ENCODE data around the gene BRWD1.
A peak's percentile ranks its signal among the peaks of the same experiment; 100 is the strongest.
"Not testable (repeated sequence)": the region's sequence is repeated elsewhere in the genome, so short reads cannot be mapped to it uniquely, and the experiment has no call there.

The BRWD1 gene

DNA sequence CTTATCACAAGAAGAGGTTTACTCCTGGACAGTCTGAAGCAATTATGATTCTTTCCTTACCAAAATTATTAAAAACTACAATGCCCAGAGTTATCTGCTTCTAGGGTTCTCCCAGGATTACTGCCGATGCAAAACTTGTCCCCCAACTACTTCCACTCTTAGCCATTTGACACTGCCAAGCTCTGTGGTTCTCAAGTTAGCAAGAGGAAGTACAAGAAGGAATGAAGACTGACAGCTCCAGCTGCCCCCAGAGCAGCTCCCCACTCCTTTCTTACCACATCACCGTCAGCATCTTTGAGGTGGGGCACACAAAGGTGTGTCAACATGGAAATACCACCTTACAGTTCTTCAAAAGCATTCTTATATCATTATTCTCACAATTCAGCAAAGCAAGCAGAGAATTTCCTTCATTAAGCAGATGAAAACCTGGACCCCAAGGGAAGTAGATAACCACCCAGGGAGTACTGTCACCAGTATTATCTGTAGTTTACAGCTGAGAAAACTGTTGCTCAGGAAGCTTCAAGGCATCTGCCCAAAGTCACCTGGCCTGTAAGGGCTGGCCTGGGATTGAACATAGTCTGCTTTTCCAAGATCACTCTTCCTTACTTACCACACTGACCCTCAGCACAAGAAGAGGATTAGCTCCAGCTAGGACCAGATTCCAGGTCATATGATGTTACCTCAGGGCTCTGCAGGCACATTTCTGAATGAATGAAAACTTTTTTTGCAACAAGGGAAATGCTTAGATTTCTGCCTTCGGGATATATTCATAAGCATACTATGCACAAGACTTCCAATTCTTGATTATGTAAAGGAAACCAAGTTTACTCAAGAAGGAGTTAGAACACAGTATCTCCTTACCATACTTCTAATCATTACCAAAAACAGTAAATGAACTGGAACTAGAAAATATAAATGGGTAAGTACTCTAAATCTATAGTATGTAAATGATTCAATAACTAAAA lies 139.4 kb downstream of the BRWD1 start:
- ATAC-seq (replicated peaks): no peak
- Mint-ChIP-seq H3K9me3 (no peaks in the 10 kb centered on the region), H3K4me1 (peaks cover 0 to 4% of the 10 kb centered on the region in 2 donors), H3K27me3 (no peaks in the 10 kb centered on the region), H3K27ac (no peak overlapping the region), H3K36me3 (peaks cover 49 to 54% of the 10 kb centered on the region in 2 donors), H3K4me3 (no peak overlapping the region)
- DNase-seq: no peak

- DNase-seq: no peak
- Mint-ChIP-seq H3K27me3 (no peaks in the 10 kb centered on the region), H3K4me1 (no peaks in the 10 kb centered on the region), H3K27ac (no peak overlapping the region), H3K4me3 (no peak overlapping the region), H3K36me3 (peaks cover 37 to 39% of the 10 kb centered on the region in 2 donors), H3K9me3 (peaks cover 0 to 3% of the 10 kb centered on the region in 2 donors)
- ATAC-seq (replicated peaks): no peak
Measured at GRCh38 chr21:39169906-39170305, 143.5 kb downstream of the BRWD1 start.

- H3K27ac Mint-ChIP-seq: no peak overlapping the region
- no peaks in the 10 kb centered on the region for H3K4me1 Mint-ChIP-seq
- ATAC-seq (replicated peaks): no peak
Measured at GRCh38 chr21:39168800-39169199, 144.6 kb downstream of the BRWD1 start.

GRCh38 chr21:39164523-39164922 lies 148.9 kb downstream of the BRWD1 start:
- DNase-seq (no peak), ATAC-seq (replicated peaks) (no peak)
- Mint-ChIP-seq H3K36me3 (peaks cover 10 to 18% of the 10 kb centered on the region in 2 donors), H3K27ac (no peak overlapping the region), H3K27me3 (no peaks in the 10 kb centered on the region), H3K4me1 (no peaks in the 10 kb centered on the region), H3K9me3 (peaks cover 10 to 15% of the 10 kb centered on the region in 2 donors), H3K4me3 (no peak overlapping the region)

More at GRCh38 chr21:39168800-39169199, 144.6 kb downstream of the BRWD1 start:
- Mint-ChIP-seq H3K36me3 (peaks cover 34 to 38% of the 10 kb centered on the region in 2 donors), H3K9me3 (peaks cover 5 to 10% of the 10 kb centered on the region in 2 donors), H3K4me3 (no peak overlapping the region), H3K27me3 (no peaks in the 10 kb centered on the region)
- DNase-seq: no peak

DNA sequence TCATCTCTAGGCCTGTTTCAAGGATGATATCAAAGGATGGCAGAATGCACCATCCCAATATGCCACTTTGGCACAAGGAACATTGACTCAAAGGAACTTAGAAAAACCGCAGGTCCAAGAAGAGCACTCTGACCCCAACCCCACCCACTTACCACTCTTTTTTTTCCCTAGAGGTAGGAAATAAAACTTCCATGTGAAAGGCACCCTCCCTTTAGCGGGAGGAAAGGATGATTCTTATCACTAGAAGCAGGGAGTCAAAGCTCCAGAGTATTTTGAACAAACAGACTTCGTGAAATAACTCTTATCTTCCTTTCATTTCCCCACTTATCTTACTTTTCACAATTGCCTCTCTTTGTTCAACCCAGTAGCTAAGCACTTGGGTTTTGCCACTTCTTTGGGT lies 152.4 kb downstream of the BRWD1 start:
- H3K27ac Mint-ChIP-seq: no peak overlapping the region
- peaks cover 10 to 13% of the 10 kb centered on the region in 2 donors for H3K9me3 Mint-ChIP-seq
- ATAC-seq (replicated peaks): no peak
- no peaks in the 10 kb centered on the region for H3K4me1 Mint-ChIP-seq
- peaks cover 4 to 10% of the 10 kb centered on the region in 2 donors for H3K36me3 Mint-ChIP-seq
- H3K27me3 Mint-ChIP-seq: no peaks in the 10 kb centered on the region
- H3K4me3 Mint-ChIP-seq: no peak overlapping the region
- no peak for DNase-seq

DNA sequence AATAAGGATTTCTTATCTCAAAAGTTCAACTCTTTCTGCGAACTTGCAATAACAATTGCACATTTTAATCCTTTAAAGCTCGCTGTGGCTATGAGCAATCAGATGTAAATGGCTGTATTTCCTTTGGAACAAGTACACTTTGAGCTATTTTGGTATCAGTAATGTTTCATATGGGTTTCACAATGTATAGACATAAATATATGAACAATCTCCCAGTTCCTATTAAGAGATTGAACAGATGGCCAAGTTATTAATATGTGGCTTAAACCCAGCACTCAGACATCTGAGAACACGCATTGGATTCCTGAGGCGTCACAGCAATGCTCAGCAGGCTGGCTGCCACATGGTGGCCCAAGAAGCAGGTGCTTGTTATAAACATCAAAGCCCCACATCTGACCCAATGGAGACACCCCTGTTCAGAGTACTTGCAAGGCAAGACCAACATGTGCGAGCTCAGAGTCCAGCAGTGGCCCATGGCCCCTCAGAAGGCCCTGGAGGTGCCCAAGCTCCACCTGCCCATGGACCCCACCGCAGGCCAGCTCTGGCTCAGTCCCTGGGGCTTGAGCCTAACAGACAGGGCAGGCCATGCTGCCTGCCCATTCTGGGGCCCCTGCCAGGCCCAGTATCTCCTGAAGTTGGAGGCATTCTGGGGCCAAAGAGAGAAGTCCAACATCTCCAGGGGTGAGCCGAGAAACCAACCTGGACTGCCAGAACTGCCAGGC lies 153.9 kb downstream of the BRWD1 start:
- DNase-seq (no peak), ATAC-seq (replicated peaks) (no peak)
- Mint-ChIP-seq H3K4me3 (no peak overlapping the region), H3K27ac (no peak overlapping the region), H3K27me3 (no peaks in the 10 kb centered on the region), H3K36me3 (peaks cover 2 to 6% of the 10 kb centered on the region in 2 donors), H3K4me1 (no peaks in the 10 kb centered on the region), H3K9me3 (peaks cover 7 to 8% of the 10 kb centered on the region in 2 donors)

- not testable (repeated sequence) for H3K4me1 Mint-ChIP-seq; H3K9me3 Mint-ChIP-seq; H3K27me3 Mint-ChIP-seq; H3K36me3 Mint-ChIP-seq; H3K27ac Mint-ChIP-seq; DNase-seq; ATAC-seq (replicated peaks); H3K4me3 Mint-ChIP-seq
Measured at GRCh38 chr21:39157241-39157640, 156.2 kb downstream of the BRWD1 start.

DNA sequence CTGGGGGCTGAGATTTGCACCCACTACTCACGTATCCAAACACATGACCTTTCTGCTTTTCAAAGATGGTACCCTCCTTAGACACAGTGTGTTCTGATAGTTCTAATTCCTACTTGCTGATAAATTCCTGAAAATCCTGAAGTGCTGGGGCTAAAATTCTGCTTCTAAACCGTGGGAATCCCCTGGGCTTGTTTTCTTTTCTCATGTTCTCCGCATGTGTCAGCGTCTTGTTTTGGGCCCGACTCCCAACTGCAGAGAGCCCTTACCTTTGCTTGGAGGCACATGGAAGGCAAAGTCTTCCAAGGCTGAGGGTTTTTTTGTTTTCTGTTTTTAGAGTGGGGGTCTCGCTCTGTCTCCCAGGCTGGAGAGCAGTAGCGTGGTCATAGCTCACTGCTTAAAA lies 157.4 kb downstream of the BRWD1 start:
- DNase-seq: no peak
- Mint-ChIP-seq H3K27ac (no peak overlapping the region), H3K4me3 (no peak overlapping the region), H3K4me1 (no peaks in the 10 kb centered on the region), H3K9me3 (no peaks in the 10 kb centered on the region), H3K36me3 (peaks cover 0 to 2% of the 10 kb centered on the region in 2 donors), H3K27me3 (peaks cover 4 to 5% of the 10 kb centered on the region in 2 donors)
- ATAC-seq (replicated peaks): no peak

- H3K4me3 Mint-ChIP-seq: no peak overlapping the region
- H3K4me1 Mint-ChIP-seq: no peaks in the 10 kb centered on the region
Measured at GRCh38 chr21:39155578-39155977, 157.9 kb downstream of the BRWD1 start.

DNA sequence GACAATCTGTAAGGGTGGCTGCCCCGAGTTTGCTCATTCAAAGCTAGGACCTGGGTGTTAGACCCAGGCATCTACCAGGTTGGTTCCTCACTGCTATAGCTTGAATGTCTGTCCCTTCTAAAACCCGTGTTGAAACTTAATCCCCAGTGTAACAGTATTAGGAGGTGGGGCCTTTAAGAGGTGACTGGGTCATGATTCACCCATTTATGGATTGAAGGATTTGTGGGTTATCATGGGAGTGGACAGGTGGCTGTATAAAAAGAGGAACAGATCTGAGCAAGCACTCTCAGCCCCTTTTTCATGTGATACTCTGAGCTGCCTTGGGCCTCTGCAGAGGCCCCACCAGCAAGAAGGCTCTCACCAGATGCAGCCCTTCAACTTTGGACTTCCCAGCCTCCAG lies 159.6 kb downstream of the BRWD1 start:
- H3K27ac Mint-ChIP-seq: no peak overlapping the region
- ATAC-seq (replicated peaks): no peak
- peaks cover 0 to 2% of the 10 kb centered on the region in 2 donors for H3K36me3 Mint-ChIP-seq
- H3K27me3 Mint-ChIP-seq: peaks cover 5 to 8% of the 10 kb centered on the region in 2 donors
- no peak for DNase-seq
- no peak overlapping the region for H3K4me3 Mint-ChIP-seq
- H3K9me3 Mint-ChIP-seq: no peaks in the 10 kb centered on the region
- no peaks in the 10 kb centered on the region for H3K4me1 Mint-ChIP-seq

More at GRCh38 chr21:39155578-39155977, 157.9 kb downstream of the BRWD1 start:
- Mint-ChIP-seq H3K27me3 (peaks cover 5% of the 10 kb centered on the region in 2 donors), H3K36me3 (peaks cover 0 to 2% of the 10 kb centered on the region in 2 donors), H3K27ac (no peak overlapping the region), H3K9me3 (no peaks in the 10 kb centered on the region)
- no peak for DNase-seq
- no peak for ATAC-seq (replicated peaks)

DNA sequence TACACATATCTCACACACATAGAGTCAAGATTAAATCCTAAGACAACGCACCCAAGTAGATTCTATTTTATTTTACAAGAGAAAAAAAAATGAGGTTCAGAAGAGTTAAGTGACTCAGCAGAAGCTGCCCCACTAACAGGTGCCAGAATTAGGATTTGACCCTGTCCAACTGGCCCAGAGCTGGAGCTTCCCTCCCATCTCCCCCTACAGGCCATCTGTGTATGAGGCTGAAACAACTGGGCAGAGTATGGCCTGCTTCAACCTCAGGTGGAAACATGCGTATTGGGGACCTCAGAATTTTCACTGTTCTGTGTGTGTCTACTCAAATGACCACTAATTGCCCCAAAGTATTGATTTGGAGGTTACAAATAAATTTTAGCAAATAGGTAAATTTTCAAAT lies 160.1 kb downstream of the BRWD1 start:
- Mint-ChIP-seq H3K36me3 (peaks cover 0 to 2% of the 10 kb centered on the region in 2 donors), H3K4me1 (no peaks in the 10 kb centered on the region), H3K27me3 (peaks cover 5 to 8% of the 10 kb centered on the region in 2 donors), H3K4me3 (no peak overlapping the region), H3K27ac (no peak overlapping the region), H3K9me3 (no peaks in the 10 kb centered on the region)
- DNase-seq: no peak
- ATAC-seq (replicated peaks): peak; percentile 49 to 62

GRCh38 chr21:39152271-39152670 lies 161.2 kb downstream of the BRWD1 start:
- H3K4me1 Mint-ChIP-seq: no peaks in the 10 kb centered on the region
- peaks cover 0 to 2% of the 10 kb centered on the region in 2 donors for H3K36me3 Mint-ChIP-seq
- peaks cover 5 to 8% of the 10 kb centered on the region in 2 donors for H3K27me3 Mint-ChIP-seq
- no peaks in the 10 kb centered on the region for H3K9me3 Mint-ChIP-seq
- H3K27ac Mint-ChIP-seq: no peak overlapping the region
- ATAC-seq (replicated peaks) (no peak), DNase-seq (no peak)
- H3K4me3 Mint-ChIP-seq: no peak overlapping the region

DNA sequence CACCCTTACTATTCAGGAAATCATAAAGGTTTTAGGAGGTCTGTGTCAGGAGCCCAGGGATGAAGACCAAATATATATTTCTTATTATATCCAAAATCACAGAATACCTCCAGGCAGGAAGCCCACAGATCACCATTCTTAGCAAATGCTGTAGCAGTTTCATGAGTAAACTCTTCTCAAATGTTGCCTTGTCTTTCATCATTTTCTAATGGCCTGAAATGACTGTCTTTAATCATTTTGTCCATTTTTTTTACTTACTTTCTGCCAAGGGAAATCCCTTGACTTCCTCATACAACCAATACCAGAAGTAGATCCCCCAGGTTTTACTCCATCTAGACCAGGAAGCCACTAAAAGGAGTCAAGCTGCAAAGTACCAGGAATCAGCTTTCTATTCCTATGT lies 162.6 kb downstream of the BRWD1 start:
- H3K4me1 Mint-ChIP-seq: no peaks in the 10 kb centered on the region
- H3K4me3 Mint-ChIP-seq: no peak overlapping the region
- H3K27ac Mint-ChIP-seq: no peak overlapping the region
- H3K9me3 Mint-ChIP-seq: no peaks in the 10 kb centered on the region
- H3K27me3 Mint-ChIP-seq: peaks cover 5 to 8% of the 10 kb centered on the region in 2 donors
- ATAC-seq (replicated peaks) (no peak), DNase-seq (no peak)
- H3K36me3 Mint-ChIP-seq: no peaks in the 10 kb centered on the region

GRCh38 chr21:39150316-39150715 lies 163.1 kb downstream of the BRWD1 start:
- Mint-ChIP-seq H3K27me3 (peaks cover 5 to 8% of the 10 kb centered on the region in 2 donors), H3K4me3 (no peak overlapping the region)

More at GRCh38 chr21:39150316-39150715, 163.1 kb downstream of the BRWD1 start:
- ATAC-seq (replicated peaks): no peak
- no peak for DNase-seq
- Mint-ChIP-seq H3K36me3 (no peaks in the 10 kb centered on the region), H3K4me1 (no peaks in the 10 kb centered on the region), H3K27ac (no peak overlapping the region), H3K9me3 (no peaks in the 10 kb centered on the region)

Measured in stimulated activated naive B cell treated with anti-CD40 and anti-IgM and Interleukin-4, amounts not matched to agents 10 μg/mL and 1 μg/mL and 100 μg/mL, for 72 hours (primary cell).